ENCODE measurements around the gene BIN1.

The BIN1 gene

DNA sequence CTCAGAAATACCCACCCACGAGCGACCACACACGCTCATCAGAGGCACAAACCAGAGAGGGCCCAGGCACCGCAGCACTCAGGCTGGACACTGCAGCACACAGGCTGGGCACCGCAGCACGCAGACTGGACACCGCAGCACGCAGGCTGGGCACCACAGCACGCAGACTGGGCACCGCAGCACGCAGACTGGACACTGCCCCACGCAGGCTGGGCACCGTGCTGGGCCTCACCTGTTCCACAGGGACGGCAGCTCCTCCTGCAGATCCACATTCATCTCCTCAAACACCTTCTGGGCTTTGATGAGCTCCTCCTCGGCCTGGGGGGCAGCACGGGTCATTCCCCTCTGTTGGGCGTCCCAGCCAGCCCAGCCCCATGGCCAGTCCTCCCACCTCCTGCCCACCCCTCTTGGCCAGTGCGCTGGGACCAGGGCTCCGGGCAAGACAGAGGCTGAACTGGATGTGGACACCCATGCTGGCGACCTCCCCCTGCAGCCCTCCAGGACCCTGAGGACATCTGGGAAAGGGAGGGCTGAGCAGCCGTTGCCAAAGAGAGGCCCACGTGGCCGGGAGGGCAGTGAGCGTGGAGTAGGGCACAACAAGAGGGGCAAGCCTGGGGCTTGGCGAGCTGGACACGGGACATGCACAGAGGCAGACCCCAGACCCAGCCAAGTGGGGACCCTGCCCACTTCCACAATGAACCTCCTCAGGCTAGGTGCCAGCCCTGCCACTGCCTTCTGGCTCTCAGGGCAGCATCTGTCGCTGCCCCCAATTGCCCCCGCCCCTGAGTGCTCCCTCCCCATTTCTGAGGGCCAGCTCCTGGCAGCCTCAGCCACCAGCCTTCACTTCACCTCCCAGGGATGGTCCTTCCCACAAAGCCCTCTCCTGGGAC is 43.0 kb downstream of the BIN1 start:
- TF ChIP-seq, protein P1, sequence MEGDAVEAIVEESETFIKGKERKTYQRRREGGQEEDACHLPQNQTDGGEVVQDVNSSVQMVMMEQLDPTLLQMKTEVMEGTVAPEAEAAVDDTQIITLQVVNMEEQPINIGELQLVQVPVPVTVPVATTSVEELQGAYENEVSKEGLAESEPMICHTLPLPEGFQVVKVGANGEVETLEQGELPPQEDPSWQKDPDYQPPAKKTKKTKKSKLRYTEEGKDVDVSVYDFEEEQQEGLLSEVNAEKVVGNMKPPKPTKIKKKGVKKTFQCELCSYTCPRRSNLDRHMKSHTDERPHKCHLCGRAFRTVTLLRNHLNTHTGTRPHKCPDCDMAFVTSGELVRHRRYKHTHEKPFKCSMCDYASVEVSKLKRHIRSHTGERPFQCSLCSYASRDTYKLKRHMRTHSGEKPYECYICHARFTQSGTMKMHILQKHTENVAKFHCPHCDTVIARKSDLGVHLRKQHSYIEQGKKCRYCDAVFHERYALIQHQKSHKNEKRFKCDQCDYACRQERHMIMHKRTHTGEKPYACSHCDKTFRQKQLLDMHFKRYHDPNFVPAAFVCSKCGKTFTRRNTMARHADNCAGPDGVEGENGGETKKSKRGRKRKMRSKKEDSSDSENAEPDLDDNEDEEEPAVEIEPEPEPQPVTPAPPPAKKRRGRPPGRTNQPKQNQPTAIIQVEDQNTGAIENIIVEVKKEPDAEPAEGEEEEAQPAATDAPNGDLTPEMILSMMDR (conservative IDR thresholded peaks at IDR 0.05; ENCODE audit: low read depth, low read length) = no peak
- H3K4me3 ChIP-seq (ENCODE audit: low read depth, low read length) = no peak overlapping the region
- no peak for DNase-seq (ENCODE audit: low read depth)

DNA sequence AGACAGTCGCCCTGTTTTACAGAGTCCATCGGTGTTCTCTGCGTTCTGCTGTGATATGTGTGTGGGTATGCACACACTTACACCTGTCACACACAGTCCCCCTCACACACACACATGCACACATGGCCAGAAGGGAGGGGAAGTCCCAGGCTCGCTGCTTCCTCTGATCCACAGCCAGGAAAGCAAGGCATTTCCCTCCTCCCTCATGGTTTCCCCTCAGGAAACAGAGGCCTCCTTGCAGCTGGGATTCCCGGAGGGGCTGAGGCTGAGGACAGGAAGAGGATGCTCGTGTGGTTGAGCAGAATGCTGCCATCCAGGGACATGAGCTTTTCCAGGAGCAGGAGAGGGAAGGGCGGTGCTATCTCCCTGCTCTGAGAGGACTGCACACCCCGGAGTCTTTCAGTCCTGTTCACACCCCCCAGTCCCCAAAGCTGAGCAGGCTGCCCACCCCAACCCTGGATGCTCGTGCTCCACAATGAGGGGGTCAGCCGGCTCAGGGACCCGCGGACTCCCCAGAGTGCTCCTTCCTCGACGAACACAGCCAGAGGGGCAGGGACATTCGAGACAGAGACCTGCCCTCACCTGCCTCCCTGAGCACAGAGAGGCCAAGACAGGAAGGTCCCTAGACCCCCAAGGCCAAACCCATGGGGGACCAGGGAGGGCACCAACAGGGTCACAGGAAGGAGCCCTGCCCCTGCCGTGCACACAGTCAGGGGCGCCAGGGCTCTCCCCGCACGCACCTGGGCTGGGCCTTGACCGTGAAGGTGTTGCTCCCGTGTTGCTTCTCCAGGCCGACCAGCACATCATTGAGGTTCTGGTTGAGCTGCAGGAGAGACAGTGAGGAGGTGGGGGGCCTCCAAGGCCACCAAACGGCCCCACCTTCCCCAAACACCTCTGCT is 45.3 kb downstream of the BIN1 start:
- TF ChIP-seq, protein P1 (conservative IDR thresholded peaks at IDR 0.05; ENCODE audit: low read depth, low read length) = no peak
- DNase-seq (ENCODE audit: low read depth) = peak; percentile 56
- no peak overlapping the region for H3K4me3 ChIP-seq (ENCODE audit: low read depth, low read length)

DNA sequence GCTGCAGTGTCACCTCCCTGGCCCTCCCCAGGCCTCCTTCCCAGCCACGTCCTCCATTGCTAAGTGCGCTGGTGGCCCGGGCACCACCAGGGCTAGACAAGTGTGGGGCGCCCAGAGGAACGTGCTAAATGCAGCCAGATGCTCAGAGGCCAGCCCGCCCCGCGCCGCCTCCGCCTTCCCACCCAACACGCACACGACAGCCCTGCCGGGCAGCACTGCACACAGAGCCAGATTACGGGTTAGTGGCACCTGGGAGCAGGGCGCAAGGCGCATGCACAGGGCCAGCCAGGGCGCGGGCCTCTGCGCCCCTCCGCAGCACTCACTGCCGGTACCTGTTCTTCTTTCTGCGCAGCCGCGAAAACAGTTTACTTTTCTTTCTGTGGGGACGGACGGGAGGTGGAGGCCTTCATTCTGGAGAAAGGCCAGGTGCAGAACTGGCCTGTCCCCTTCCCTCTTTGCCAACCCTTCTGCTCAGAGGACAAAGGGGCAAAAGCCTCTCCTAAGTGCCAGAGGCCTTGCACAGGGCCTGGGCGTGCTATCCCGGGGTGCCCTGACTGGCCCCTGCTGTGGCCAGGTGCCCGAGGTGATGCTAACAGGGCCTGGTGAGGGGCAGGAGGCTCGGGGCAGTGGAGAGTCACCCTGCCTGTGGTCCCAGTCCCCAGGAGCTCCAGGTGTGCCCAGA is 46.5 kb downstream of the BIN1 start:
- TF ChIP-seq, protein P1 (conservative IDR thresholded peaks at IDR 0.05; ENCODE audit: low read depth, low read length) = no peak
- no peak overlapping the region for H3K4me3 ChIP-seq (ENCODE audit: low read depth, low read length)
- no peak for DNase-seq (ENCODE audit: low read depth)

DNA sequence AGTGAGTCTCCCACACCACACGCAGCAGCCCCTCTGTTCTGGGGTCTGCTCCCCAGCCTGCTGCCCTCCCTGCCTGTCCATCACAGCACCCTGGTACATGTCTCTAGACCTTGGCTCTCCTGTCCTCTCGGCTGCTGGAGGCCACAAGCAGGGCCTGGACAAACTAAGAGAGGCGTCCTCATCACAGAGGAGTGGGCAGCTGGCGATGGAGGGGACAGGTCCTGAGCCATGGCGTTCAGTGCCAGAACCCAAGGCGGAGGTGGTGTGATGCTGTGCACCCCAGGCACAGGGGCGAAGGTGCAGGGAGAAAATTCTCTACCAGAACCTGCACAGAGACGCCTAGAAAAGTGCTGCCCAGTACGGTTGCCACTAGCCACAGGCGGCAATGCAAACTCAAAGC is 47.4 kb downstream of the BIN1 start:
- TF ChIP-seq, protein P1 (conservative IDR thresholded peaks at IDR 0.05; ENCODE audit: low read depth, low read length) = no peak
- no peak for DNase-seq (ENCODE audit: low read depth)
- no peak overlapping the region for H3K4me3 ChIP-seq (ENCODE audit: low read depth, low read length)

DNA sequence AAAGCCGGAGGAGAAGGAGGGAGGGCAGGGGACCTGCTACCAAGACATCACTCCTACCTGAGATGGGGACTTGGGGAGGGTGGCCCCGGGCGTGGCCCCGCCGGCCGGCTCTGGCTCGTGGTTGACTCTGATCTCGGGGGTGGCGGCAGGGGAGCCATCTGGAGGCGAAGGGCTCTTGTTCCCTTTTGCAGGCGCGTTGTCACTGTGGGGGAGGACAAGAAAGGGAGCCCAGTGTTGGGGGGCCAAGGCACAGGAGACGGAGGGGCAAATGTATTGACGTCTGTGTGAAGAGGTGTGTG is 48.1 kb downstream of the BIN1 start:
- no peak overlapping the region for H3K4me3 ChIP-seq (ENCODE audit: low read depth, low read length)
- no peak for DNase-seq (ENCODE audit: low read depth)
- TF ChIP-seq, protein P1 (conservative IDR thresholded peaks at IDR 0.05; ENCODE audit: low read depth, low read length) = no peak

DNA sequence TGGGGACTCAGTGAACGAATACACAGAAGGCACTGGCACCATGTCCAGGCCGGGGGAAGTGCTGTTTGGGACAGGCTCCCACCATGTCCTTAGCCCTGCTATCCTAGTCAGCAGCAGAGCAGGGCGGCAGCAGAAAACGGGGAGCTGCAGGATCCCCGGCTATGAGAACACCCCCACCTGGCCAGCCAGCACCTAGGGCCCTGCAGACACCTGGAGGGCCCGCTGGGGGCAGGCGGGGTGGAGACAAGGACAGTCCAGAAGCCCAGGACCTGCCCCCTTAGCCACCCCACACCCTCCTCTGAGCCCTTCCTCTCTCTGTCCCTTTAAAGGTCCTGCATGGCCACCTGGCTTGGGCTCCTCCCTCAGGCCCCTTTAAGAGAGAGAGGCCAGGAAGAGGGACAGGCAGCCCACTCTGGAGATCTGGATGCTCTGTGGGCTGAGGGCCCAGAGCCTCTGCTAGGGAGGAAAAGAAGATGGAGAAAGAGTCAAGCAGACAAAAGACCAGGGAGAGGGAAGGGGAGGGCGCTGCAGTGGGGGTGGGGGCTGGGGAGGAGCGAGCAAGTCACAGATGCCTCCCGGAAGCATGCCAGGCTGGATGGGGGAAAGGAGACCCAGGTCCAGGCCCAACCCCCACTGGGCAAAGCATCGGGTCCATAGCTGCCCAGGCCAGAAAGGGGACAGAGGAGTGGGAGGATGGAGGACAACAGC is 48.6 kb downstream of the BIN1 start:
- TF ChIP-seq, protein P1 (conservative IDR thresholded peaks at IDR 0.05; ENCODE audit: low read depth, low read length) = no peak
- H3K4me3 ChIP-seq (ENCODE audit: low read depth, low read length) = no peak overlapping the region
- no peak for DNase-seq (ENCODE audit: low read depth)
